SH-SY5Y (cell line): ENCODE results near the gene ATAD2B.

Source experiments
- GATA2 ChIP-seq: IDR thresholded peaks from 2 replicates; pipeline ENCODE4 v1.6.1; 2011; ENCODE audit warnings: mild to moderate bottlenecking, low read depth, low read length
- GATA3 ChIP-seq: IDR thresholded peaks from 2 replicates; pipeline ENCODE4 v1.6.1; 2011; ENCODE audit warnings: low read depth, mild to moderate bottlenecking, low read length, moderate library complexity

GRCh38 chr2:23700627-23701026, 226.3 kb downstream of the ATAD2B start:
- no peak for TF ChIP-seq GATA2
- TF ChIP-seq GATA3 = no peak
